Skeletal muscle satellite cell (primary cell): Measurements from ENCODE around the gene PFDN2.
"Not testable (repeated sequence)": the region's sequence is repeated elsewhere in the genome, so short reads cannot be mapped to it uniquely, and the experiment has no call there.

Experiments used
- H3K27me3 ChIP-seq: 2 replicates; pipeline ENCODE4 v1.7.0; 2013; ENCODE audit warnings: low read length; ENCODE audit not compliant: control insufficient read depth, insufficient read depth
- H3K36me3 ChIP-seq: 2 replicates; pipeline ENCODE4 v1.7.0; 2013; ENCODE audit warnings: mild to moderate bottlenecking, control low read depth, low read length; ENCODE audit not compliant: insufficient read depth
- H3K4me1 ChIP-seq: 2 replicates; pipeline ENCODE4 v1.7.0; 2013; ENCODE audit warnings: low read length; ENCODE audit not compliant: control insufficient read depth, insufficient read depth
- H3K4me2 ChIP-seq: 2 replicates; pipeline ENCODE4 v1.7.0; 2013; ENCODE audit warnings: mild to moderate bottlenecking, low read length
- H3K4me3 ChIP-seq: 2 replicates; pipeline ENCODE4 v1.7.0; 2013; ENCODE audit warnings: low read length
- H3K9ac ChIP-seq: 2 replicates; pipeline ENCODE4 v1.7.0; 2013; ENCODE audit warnings: mild to moderate bottlenecking, low read depth, low read length, moderate library complexity
- H3K9me3 ChIP-seq: replicated peaks from 2 replicates; pipeline ENCODE4 v1.7.0; 2013; ENCODE audit warnings: mild to moderate bottlenecking, control low read depth, low read length

The PFDN2 gene

DNA sequence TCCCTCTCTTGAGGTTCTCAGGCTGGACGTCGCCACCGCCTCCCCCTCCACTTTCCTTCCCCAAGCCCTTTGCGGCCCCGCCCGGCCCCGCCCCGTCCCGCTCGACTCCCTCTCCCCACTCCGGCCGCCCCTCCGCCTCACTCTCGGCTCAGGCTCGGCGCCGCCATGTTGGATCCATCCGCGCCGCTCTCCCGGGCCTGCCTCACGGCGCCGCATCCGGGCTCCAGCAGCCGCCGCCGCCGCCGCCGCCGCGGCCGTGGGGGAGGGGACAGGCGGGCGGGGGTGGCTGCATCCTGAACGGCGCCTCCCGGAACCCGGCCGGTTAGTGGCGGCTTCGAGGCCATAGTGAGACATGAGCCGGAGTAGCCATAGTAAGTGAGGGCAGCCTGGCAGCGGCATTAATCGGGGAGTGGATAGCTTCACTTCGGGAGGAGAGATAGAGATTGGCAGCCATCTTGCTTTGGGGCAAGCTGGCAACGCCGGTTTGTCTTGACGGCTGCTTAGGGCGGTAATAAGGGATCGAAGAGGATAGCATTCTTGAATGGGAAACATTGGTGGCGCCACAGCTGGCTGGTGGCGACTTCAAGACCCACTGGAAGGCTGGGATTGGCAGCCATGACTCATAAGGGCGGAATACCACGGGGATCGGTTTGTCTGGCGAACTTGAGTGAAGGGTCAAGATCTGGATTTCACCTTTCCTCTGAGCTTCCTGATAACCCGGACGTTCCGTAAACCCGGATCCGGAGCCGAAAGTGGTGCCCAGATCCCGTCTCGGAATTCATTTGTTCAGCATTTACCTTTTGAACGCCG, 14.8 kb upstream of the PFDN2 start, which contains the start of gene DEDD:
TSS of gene DEDD (minus strand) at position 258 of the 810 bp plus-strand sequence. CDS start 8,205 bp downstream, outside the sequence.
- Histone ChIP-seq H3K4me2 (peak within 1 kb of the TSS; percentile 98), H3K9ac (peak within 1 kb of the TSS; percentile 88), H3K4me3 (peak within 1 kb of the TSS; percentile 85), H3K9me3 (no peaks in the 10 kb centered on the region), H3K36me3 (peaks cover 18% of the 10 kb centered on the region), H3K4me1 (peaks cover 13% of the 10 kb centered on the region), H3K27me3 (no peaks in the 10 kb centered on the region)

GRCh38 chr1:161131523-161132409, 13.9 kb upstream of the PFDN2 start:
- H3K9me3 ChIP-seq, result no peaks in the 10 kb centered on the region
- H3K27me3 ChIP-seq, result no peaks in the 10 kb centered on the region
- H3K4me1 ChIP-seq, result peaks cover 13% of the 10 kb centered on the region
- H3K9ac ChIP-seq, result peak overlapping the region; percentile 88
- H3K36me3 ChIP-seq, result peaks cover 27% of the 10 kb centered on the region
- H3K4me3 ChIP-seq, result peak overlapping the region; percentile 85
- peak overlapping the region; percentile 98 for H3K4me2 ChIP-seq

DNA sequence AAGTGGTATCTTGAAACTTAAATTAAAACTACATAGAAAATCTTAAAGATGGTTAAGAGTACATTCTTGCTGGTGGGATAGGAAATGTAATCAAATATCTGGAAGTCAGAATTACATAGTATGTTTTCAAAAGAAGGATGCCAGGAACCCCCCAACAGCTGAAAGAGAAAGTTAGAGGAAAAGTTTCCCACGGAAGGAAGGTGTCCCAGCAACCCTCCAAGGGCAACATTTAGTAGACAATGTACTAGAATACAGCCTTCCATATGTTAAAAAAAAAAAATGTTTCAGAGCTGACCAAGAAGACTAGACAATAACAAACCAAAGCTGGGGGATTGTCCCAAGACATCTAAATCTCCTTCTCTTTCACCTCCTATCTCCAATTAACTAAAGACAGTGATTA, 12.4 kb upstream of the PFDN2 start:
- Histone ChIP-seq H3K27me3 (no peaks in the 10 kb centered on the region), H3K9me3 (no peaks in the 10 kb centered on the region), H3K4me2 (peak overlapping the region; percentile 98), H3K4me1 (peaks cover 13% of the 10 kb centered on the region), H3K9ac (no peak overlapping the region), H3K4me3 (peak overlapping the region; percentile 85), H3K36me3 (peaks cover 36% of the 10 kb centered on the region)

DNA sequence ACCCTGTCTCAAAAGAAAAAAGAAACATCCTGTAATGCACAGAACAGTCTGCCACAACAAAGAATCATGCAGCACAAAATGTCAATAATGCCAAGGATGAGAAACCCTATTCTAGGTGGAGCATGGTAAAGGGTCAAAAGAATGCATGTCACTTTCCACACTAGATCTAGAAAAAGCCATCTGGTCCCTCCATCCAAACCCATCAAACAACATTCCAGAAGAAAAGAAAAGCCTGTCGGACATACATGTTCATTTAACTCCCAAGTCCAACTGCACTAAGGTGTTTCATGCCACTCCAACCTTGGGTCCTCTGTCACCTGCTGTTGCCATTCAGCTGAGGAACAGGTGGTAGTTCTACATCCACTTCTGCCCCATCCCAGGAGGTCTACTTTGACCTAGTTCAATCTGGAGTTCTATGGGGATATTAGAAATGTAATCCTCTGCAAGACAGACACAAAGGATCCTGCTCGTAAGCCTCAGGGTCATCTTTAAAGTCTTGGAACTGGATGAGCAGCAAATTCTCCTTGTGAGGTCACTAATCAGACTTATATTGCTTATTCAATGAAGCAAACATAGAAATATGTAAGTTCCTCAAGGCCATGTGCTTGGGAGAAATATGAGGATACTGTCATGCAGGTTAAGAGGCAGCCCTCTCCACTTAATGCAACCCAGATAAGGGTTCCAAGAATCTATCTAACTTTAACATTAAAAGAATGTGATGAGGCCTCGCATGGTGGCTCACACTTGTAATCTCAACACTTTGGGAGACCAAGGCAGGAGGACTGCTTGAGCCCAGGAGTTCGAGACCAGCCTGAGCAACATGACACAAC, 11.0 kb upstream of the PFDN2 start:
- H3K4me3 ChIP-seq, result no peak overlapping the region
- no peak overlapping the region for H3K4me2 ChIP-seq
- peaks cover 46% of the 10 kb centered on the region for H3K36me3 ChIP-seq
- H3K4me1 ChIP-seq, result peaks cover 13% of the 10 kb centered on the region
- no peak overlapping the region for H3K9ac ChIP-seq
- no peaks in the 10 kb centered on the region for H3K9me3 ChIP-seq
- no peaks in the 10 kb centered on the region for H3K27me3 ChIP-seq

GRCh38 chr1:161127649-161128048, 9.8 kb upstream of the PFDN2 start:
- Histone ChIP-seq H3K27me3 (no peaks in the 10 kb centered on the region), H3K9ac (no peak overlapping the region), H3K4me3 (no peak overlapping the region), H3K4me2 (no peak overlapping the region), H3K9me3 (no peaks in the 10 kb centered on the region), H3K36me3 (peaks cover 55% of the 10 kb centered on the region), H3K4me1 (peaks cover 13% of the 10 kb centered on the region)

GRCh38 chr1:161122967-161123366, 5.1 kb upstream of the PFDN2 start:
- Histone ChIP-seq H3K9me3 (no peaks in the 10 kb centered on the region), H3K4me2 (no peak overlapping the region), H3K4me3 (no peak overlapping the region), H3K36me3 (peaks cover 70% of the 10 kb centered on the region), H3K27me3 (no peaks in the 10 kb centered on the region), H3K9ac (no peak overlapping the region), H3K4me1 (peaks cover 19% of the 10 kb centered on the region)

DNA sequence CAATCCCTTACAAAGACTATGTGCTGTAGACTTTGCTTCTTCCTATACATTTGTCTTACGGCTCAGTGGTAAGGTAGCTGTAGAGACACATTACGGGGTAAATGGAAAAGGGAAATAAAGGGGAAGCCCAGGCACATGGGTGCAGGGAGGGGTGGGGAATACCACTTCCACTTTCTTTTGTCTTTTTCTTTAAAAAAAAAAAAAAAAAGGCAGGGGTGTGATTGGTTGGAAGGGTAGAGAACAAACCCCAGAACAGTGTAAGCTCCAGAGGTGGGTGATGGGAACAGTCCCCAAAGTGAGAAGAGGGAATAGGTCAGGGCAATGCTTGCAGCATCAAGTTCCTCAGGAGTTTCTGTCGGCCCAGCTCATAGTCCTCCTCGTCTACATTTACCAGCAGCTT, 4.0 kb upstream of the PFDN2 start:
- Histone ChIP-seq H3K4me3 (no peak overlapping the region), H3K27me3 (no peaks in the 10 kb centered on the region), H3K4me2 (no peak overlapping the region), H3K4me1 (peaks cover 19% of the 10 kb centered on the region), H3K9ac (no peak overlapping the region), H3K36me3 (peaks cover 59% of the 10 kb centered on the region), H3K9me3 (no peaks in the 10 kb centered on the region)

DNA sequence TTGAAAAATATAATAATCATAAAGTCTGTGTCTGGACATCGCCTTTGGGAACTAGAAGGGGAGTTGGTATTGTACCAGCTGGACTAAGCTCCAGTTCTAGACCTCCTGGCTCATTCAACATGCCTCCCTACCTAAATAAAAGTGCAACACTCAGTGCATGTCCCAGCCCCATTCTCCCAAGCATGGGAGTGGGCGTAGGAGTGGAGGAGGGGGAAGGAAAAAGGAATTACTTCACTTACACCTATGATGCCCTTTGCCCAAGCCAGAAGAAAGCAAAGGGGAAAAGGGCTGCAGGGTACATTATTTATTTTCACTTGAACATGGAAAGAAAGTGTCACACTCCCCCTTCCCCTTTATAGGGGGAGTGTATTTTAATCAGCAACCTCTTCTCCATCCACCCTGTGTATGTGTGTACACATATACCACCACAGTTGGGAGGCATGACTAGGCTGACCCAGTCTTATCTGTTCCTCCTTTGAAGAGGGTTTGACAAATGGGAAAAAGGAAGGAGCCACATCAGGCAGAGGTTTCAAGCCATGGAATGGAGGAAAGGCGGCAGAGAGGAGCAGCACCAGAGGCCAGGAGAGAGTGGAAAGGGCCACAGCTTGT, 3.3 kb upstream of the PFDN2 start:
- Histone ChIP-seq H3K27me3 (no peaks in the 10 kb centered on the region), H3K36me3 (peaks cover 55% of the 10 kb centered on the region), H3K9me3 (no peaks in the 10 kb centered on the region), H3K4me1 (peaks cover 24% of the 10 kb centered on the region), H3K4me3 (no peak overlapping the region), H3K9ac (no peak overlapping the region), H3K4me2 (no peak overlapping the region)

- peak overlapping the region; percentile 92 for H3K4me2 ChIP-seq
- H3K9me3 ChIP-seq, result no peaks in the 10 kb centered on the region
- peak overlapping the region; percentile 100 for H3K4me3 ChIP-seq
- peaks cover 44% of the 10 kb centered on the region for H3K36me3 ChIP-seq
- peak overlapping the region; percentile 99 for H3K9ac ChIP-seq
- peaks cover 40% of the 10 kb centered on the region for H3K4me1 ChIP-seq
- no peaks in the 10 kb centered on the region for H3K27me3 ChIP-seq
Measured at GRCh38 chr1:161119092-161119903, 1.5 kb upstream of the PFDN2 start.

DNA sequence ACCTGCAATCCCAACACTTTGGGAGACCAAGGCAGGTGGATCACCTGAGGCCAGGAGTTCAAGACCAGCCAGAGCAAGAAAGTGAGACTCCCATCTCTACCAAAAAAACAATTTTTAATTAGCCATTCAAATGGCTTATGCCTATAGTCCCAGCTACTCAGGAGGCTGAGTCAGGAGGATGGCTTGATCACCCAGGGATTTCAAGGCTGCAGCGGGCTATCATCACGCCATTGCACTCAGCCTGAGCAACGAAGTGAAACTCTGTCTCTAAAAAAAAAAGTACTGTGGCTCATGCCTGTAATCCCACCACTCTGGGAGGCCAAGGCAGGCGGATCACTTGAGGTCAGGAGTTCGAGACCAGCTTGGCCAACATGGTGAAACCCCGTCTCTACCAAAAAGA, 1.9 kb downstream of the PFDN2 start:
- Histone ChIP-seq H3K4me2 (peak overlapping the region; percentile 92), H3K4me1 (peaks cover 42% of the 10 kb centered on the region), H3K36me3 (peaks cover 13% of the 10 kb centered on the region)
- not testable (repeated sequence) for H3K9me3 ChIP-seq, H3K4me3 ChIP-seq, H3K9ac ChIP-seq, H3K27me3 ChIP-seq
